ENCODE data around the gene SCFD1. TPM values are rescaled to one million over a fixed set of nuclear protein-coding genes. Genes with fewer than 3 reads are reported as not detected.

SCFD1 gene
- total and polyA plus RNA-seq, 4 donors = 78.3 to 190 (median 98.7) TPM

DNA sequence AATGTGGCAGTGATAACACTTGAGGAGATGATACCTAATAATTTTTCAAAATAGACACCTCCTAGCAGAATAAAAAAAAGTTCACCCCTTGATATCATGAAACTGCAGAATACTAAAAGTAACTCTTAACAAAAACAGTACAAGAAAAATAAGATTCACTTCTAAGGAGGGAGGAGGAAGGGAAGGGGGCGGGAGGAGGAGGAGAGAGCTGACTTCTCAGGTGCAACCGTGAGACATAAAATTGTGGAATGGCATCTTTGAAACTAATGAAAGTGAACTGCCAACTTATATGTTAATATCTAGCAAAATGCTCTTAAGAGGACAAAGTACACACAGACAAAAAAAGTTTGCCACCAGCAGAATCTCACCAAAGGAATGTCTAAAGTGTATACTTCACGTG is 115.8 kb downstream of the SCFD1 start:
- H3K9me3 ChIP-seq (ENCODE audit: control insufficient read depth, insufficient read depth, low read length) = no peaks in the 10 kb centered on the region
- no CpG with 5 or more reads among the region's 3 CpGs for WGBS (ENCODE audit: insufficient coverage)
- H3K27ac ChIP-seq (ENCODE audit: low read depth, low read length) = no peak overlapping the region
- no peaks in the 10 kb centered on the region for H3K27me3 ChIP-seq (ENCODE audit: control insufficient read depth, insufficient read depth, low read length)
- peaks cover 2% of the 10 kb centered on the region for H3K36me3 ChIP-seq (ENCODE audit: control insufficient read depth, insufficient read depth, low read length)
- DNase-seq (ENCODE audit: low read depth in 4 of 6, low spot score in 6 of 6) = no peak
- no peaks in the 10 kb centered on the region for H3K4me1 ChIP-seq (ENCODE audit: control insufficient read depth, insufficient read depth, low read length)
- H3K4me3 ChIP-seq (ENCODE audit: low read depth, low read length) = no peak overlapping the region

DNA sequence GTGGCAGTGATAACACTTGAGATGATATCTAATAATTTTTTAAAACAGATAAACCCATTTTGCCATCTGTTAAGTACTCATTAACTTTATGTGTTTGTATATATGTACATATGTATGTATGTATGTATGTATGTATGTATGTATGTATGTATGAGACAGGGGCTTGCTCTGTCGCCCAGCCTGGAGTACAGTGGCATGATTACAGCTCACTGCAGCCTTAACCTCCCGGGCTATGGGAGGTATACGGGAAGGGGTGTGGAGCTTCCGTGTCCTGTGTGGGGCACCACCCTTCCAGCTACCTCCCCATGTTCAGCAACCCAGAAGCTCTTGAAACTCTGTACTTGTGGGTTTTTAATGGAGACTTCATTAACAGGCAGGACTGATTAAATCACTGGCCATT is 116.9 kb downstream of the SCFD1 start:
- Histone ChIP-seq H3K36me3 (ENCODE audit: control insufficient read depth, insufficient read depth, low read length) (peaks cover 2% of the 10 kb centered on the region), H3K4me1 (ENCODE audit: control insufficient read depth, insufficient read depth, low read length) (no peaks in the 10 kb centered on the region), H3K27me3 (ENCODE audit: control insufficient read depth, insufficient read depth, low read length) (no peaks in the 10 kb centered on the region), H3K4me3 (ENCODE audit: low read depth, low read length) (no peak overlapping the region), H3K9me3 (ENCODE audit: control insufficient read depth, insufficient read depth, low read length) (no peaks in the 10 kb centered on the region), H3K27ac (ENCODE audit: low read depth, low read length) (no peak overlapping the region)
- 80% methylated on average over 2 of the region's 4 CpGs for WGBS (ENCODE audit: insufficient coverage)
- DNase-seq (ENCODE audit: low read depth in 4 of 6, low spot score in 6 of 6) = no peak

DNA sequence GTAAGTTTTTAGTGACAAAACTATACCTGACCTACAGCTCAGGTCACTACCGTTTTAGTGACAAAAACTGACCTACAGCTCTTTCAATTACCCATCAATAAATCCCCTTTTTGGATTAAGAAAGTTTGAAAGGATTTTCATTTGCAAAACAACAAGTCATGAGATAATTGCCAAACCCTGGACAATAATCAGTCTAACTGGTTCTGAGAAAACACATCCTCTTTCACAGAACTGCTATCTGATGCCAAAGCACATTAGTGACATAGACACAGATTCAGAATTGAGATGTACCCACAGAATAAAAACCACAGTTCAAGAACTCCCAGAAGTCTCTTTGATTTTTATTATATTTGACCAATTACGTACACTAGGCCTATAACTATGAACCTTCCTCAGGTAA is 126.2 kb downstream of the SCFD1 start:
- H3K27ac ChIP-seq (ENCODE audit: low read depth, low read length) = no peak overlapping the region
- DNase-seq (ENCODE audit: low read depth in 4 of 6, low spot score in 6 of 6) = no peak
- H3K9me3 ChIP-seq (ENCODE audit: control insufficient read depth, insufficient read depth, low read length) = no peaks in the 10 kb centered on the region
- no CpG with 5 or more reads among the region's 2 CpGs for WGBS (ENCODE audit: insufficient coverage)
- H3K36me3 ChIP-seq (ENCODE audit: control insufficient read depth, insufficient read depth, low read length) = no peaks in the 10 kb centered on the region
- H3K4me1 ChIP-seq (ENCODE audit: control insufficient read depth, insufficient read depth, low read length) = no peaks in the 10 kb centered on the region
- H3K4me3 ChIP-seq (ENCODE audit: low read depth, low read length) = no peak overlapping the region
- H3K27me3 ChIP-seq (ENCODE audit: control insufficient read depth, insufficient read depth, low read length) = no peaks in the 10 kb centered on the region

DNA sequence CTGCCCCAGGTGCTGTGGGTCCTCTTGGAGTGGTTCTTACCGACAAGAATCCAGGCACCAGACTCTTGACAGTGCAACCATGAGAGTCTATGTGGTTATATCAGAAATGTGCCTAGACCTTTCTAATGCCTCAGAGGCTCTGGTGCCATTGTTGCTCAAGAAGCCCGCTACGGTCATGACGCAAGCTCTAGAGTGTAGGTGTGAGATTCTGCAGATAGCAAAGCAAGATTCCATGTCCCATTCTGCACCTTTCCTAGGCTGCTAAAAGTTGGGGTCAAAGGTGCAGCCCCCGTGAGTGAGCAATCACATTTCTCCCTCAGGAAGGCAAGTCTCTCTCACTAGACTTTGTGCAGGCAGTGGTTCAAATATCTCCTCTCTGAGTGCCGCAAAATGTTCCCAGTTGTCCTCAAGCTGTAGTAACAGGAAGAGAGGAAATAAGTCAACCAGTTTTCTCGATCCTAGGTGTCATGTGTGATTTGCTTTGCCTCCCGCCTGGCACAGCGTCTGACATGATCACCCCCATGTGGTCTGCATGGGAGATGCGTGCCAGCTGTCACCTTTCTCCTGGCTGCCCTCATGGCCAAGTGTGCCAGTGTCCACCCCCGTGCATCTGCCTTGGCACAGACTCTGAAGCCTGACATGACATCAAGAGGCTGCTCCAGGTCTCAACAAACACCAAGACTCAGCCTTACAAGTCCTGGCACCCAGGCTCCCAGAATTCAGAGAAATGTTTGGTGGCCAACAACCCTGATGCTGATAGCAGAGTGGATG is 129.7 kb downstream of the SCFD1 start:
- H3K27ac ChIP-seq (ENCODE audit: low read depth, low read length) = no peak overlapping the region
- H3K27me3 ChIP-seq (ENCODE audit: control insufficient read depth, insufficient read depth, low read length) = no peaks in the 10 kb centered on the region
- H3K9me3 ChIP-seq (ENCODE audit: control insufficient read depth, insufficient read depth, low read length) = no peaks in the 10 kb centered on the region
- H3K4me1 ChIP-seq (ENCODE audit: control insufficient read depth, insufficient read depth, low read length) = no peaks in the 10 kb centered on the region
- H3K36me3 ChIP-seq (ENCODE audit: control insufficient read depth, insufficient read depth, low read length) = no peaks in the 10 kb centered on the region
- 79% methylated on average over 8 of the region's 11 CpGs for WGBS (ENCODE audit: insufficient coverage)
- H3K4me3 ChIP-seq (ENCODE audit: low read depth, low read length) = no peak overlapping the region
- DNase-seq (ENCODE audit: low read depth in 4 of 6, low spot score in 6 of 6) = no peak

DNA sequence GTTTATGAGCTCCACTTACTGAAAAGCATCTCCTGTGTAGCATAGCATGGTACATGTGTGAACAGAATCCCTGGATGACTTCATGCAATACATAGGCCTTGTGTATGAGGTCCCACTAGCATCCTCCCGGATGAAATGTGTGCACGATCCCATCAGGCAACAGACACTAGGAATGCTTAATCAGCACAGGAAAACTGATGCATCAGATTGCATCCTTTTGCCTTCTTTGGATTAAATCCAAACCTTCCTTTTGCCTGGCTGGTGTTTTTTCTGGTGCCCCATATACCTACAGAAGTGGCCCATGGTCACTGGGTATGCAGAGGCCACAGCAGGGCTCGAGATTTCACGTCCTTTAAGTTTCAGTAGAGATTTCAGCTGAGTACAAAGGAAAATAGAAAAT is 131.3 kb downstream of the SCFD1 start:
- Histone ChIP-seq H3K36me3 (ENCODE audit: control insufficient read depth, insufficient read depth, low read length) (no peaks in the 10 kb centered on the region), H3K9me3 (ENCODE audit: control insufficient read depth, insufficient read depth, low read length) (no peaks in the 10 kb centered on the region), H3K4me1 (ENCODE audit: control insufficient read depth, insufficient read depth, low read length) (no peaks in the 10 kb centered on the region), H3K4me3 (ENCODE audit: low read depth, low read length) (no peak overlapping the region), H3K27ac (ENCODE audit: low read depth, low read length) (no peak overlapping the region), H3K27me3 (ENCODE audit: control insufficient read depth, insufficient read depth, low read length) (no peaks in the 10 kb centered on the region)
- DNase-seq (ENCODE audit: low read depth in 4 of 6, low spot score in 6 of 6) = no peak
- WGBS (ENCODE audit: insufficient coverage) = 84% methylated on average over 2 of the region's 4 CpGs

DNA sequence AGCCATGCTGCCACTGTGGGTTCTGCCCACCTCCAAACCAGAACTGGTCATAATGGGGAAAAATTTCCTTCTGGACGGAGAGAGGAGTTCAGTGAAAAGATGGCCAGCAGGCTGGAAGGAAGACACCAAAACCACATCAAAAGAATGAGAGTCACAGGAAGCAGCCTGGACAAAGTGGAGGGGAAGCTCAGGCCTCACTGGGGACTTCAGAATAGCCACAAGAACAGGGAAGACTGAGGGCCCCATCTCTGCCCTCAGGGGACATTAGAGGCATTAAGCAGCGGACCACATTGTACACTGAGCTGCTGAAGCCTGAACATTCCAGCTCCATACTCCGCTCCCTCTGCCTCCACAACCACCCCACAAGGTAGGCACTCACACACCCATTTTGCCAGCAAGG is 132.7 kb downstream of the SCFD1 start:
- no peak for DNase-seq (ENCODE audit: low read depth in 4 of 6, low spot score in 6 of 6)
- Histone ChIP-seq H3K27me3 (ENCODE audit: control insufficient read depth, insufficient read depth, low read length) (no peaks in the 10 kb centered on the region), H3K36me3 (ENCODE audit: control insufficient read depth, insufficient read depth, low read length) (no peaks in the 10 kb centered on the region), H3K4me1 (ENCODE audit: control insufficient read depth, insufficient read depth, low read length) (no peaks in the 10 kb centered on the region), H3K9me3 (ENCODE audit: control insufficient read depth, insufficient read depth, low read length) (no peaks in the 10 kb centered on the region), H3K27ac (ENCODE audit: low read depth, low read length) (no peak overlapping the region), H3K4me3 (ENCODE audit: low read depth, low read length) (no peak overlapping the region)
- 90% methylated on average over 2 of the region's 3 CpGs for WGBS (ENCODE audit: insufficient coverage)

DNA sequence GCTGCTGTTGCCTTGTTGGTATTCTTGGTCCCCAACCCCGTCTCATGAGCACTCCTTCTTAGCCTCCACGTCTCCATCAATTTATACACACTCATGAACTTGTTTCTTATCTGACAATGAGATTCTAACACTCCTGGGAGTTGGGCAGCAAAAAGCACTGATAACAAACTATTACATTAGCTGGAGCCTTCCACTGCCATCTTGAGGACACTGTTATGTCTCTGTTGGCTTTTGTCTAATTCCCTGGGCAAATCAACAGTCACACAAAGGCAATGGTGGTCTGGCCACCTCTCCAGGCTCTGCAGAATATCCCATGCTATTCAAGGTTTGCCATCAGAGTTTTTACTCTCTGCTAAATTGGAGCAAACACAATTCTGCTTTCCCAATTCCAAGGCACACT is 134.5 kb downstream of the SCFD1 start:
- no peak for DNase-seq (ENCODE audit: low read depth in 4 of 6, low spot score in 6 of 6)
- H3K36me3 ChIP-seq (ENCODE audit: control insufficient read depth, insufficient read depth, low read length) = no peaks in the 10 kb centered on the region
- 81% methylated on average over 2 of the region's 2 CpGs for WGBS (ENCODE audit: insufficient coverage)
- H3K4me1 ChIP-seq (ENCODE audit: control insufficient read depth, insufficient read depth, low read length) = no peaks in the 10 kb centered on the region
- no peaks in the 10 kb centered on the region for H3K9me3 ChIP-seq (ENCODE audit: control insufficient read depth, insufficient read depth, low read length)
- no peak overlapping the region for H3K4me3 ChIP-seq (ENCODE audit: low read depth, low read length)
- H3K27ac ChIP-seq (ENCODE audit: low read depth, low read length) = no peak overlapping the region
- H3K27me3 ChIP-seq (ENCODE audit: control insufficient read depth, insufficient read depth, low read length) = no peaks in the 10 kb centered on the region

DNA sequence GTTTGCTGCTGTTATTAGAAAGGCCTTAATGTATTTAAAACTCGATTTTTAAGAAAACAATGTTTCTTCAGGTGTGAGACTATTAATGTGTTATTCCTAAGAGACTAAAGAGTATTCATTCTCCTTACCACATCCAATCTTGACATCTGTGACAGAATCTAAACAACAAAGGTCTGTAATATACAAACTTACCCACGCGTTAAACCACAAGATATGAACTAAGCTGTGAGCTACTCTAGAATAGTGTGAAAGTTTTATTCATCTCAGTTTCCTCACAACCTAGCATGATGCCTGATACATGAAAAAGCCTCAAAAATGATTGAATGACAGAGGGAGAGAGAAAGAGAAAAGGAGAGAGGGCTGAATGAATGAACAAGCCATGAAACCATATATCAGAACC is 135.0 kb downstream of the SCFD1 start:
- WGBS (ENCODE audit: insufficient coverage) = no CpG with 5 or more reads among the region's 3 CpGs
- DNase-seq (ENCODE audit: low read depth in 4 of 6, low spot score in 6 of 6) = no peak
- Histone ChIP-seq H3K27ac (ENCODE audit: low read depth, low read length) (no peak overlapping the region), H3K4me1 (ENCODE audit: control insufficient read depth, insufficient read depth, low read length) (no peaks in the 10 kb centered on the region), H3K4me3 (ENCODE audit: low read depth, low read length) (no peak overlapping the region), H3K9me3 (ENCODE audit: control insufficient read depth, insufficient read depth, low read length) (no peaks in the 10 kb centered on the region), H3K36me3 (ENCODE audit: control insufficient read depth, insufficient read depth, low read length) (no peaks in the 10 kb centered on the region), H3K27me3 (ENCODE audit: control insufficient read depth, insufficient read depth, low read length) (no peaks in the 10 kb centered on the region)

DNA sequence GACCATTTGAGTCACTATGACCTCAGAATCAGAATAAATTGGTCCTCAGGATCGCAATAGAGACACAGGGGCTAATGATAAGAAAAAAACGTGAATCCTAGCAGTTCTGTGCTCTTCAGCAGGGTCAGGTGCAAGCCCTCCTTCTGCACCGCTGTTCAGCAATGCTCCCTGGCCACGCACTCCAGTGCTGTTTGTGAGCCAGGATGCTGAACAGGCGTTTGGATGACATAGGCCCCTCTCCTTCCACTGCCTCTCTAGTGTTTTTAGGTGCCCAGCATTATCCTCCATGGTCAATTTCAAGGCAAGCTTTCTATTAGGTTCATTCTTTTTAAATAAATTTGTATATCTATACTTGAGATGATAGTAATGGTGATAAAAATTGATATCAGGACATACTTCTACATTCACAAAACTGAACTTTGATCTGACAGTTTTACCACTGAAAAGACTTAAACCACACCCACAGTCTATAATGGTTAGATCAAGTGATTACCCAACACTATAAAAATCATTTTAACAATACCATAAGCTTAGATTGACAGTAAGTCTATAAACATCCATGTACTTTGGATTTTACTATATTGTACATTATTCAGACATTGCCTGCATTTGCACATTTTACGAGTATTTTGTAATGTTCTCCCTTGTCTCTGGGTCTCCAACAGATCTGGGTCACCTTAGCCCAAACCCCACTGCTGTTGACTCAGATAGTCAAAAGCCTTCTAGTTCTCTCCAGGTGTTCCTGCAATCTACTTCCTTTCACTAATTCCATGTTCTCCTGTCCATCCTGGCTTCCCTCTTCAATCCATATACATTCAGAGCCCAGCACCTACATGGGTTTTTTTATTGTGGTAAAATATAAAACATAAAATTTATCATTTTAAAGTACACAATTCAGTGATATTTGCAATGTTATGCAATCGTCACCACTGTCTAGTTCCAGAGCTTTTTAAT is 137.3 kb downstream of the SCFD1 start:
- Histone ChIP-seq H3K4me1 (ENCODE audit: control insufficient read depth, insufficient read depth, low read length) (no peaks in the 10 kb centered on the region), H3K4me3 (ENCODE audit: low read depth, low read length) (no peak overlapping the region), H3K27me3 (ENCODE audit: control insufficient read depth, insufficient read depth, low read length) (no peaks in the 10 kb centered on the region), H3K27ac (ENCODE audit: low read depth, low read length) (no peak overlapping the region), H3K9me3 (ENCODE audit: control insufficient read depth, insufficient read depth, low read length) (peaks cover 9% of the 10 kb centered on the region), H3K36me3 (ENCODE audit: control insufficient read depth, insufficient read depth, low read length) (no peaks in the 10 kb centered on the region)
- 94% methylated on average over 7 of the region's 7 CpGs for WGBS (ENCODE audit: insufficient coverage)
- DNase-seq (ENCODE audit: low read depth in 4 of 6, low spot score in 6 of 6) = no peak
